Measurements from ENCODE around the gene F8. TPM values are rescaled to one million over a fixed set of nuclear protein-coding genes. Genes with fewer than 3 reads are reported as not detected.

F8 gene
- total RNA-seq, 4 donors from 2014 or later: 21.1 to 56.3 (median 36.5) TPM

DNA sequence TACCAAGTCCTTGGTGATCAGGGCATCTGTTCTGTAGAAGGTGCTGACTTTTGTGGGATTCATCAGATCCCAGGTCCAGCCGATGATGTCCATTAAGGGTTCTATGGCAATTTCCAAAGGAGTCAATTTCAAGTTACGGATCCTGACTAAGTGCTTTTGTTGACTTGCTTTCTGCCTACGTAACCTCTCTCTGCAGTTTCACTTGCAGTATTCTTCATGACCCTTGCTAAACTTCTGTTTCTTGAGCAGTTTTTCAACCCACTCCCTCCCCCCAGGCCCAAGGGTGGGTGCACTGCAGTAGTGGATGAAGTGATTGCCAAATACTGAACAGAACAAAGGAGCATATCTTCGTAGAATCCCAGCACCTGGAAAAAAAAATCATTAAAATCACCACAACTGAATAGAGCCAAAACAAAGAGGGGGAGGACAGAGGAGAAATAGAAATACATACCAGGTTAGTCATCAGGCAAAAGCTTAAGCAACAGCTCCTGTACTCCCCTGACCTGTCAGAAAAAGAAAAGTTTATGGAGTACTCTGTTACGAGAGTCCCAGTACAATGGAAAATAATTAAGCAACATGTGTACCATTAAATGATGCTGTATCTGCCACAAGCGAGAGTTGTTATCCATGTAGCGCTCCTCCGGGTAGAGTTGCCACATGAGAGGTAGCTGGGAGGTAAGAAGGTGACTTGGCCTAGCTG lies 42.7 kb upstream of the F8 start:
- no peak for TF ChIP-seq CTCF (IDR thresholded peaks at IDR 0.05; ENCODE audit: low read depth)

- no peak for TF ChIP-seq CTCF (IDR thresholded peaks at IDR 0.05; ENCODE audit: low read depth)
Measured at GRCh38 chrX:155061760-155062159, 39.2 kb upstream of the F8 start.

GRCh38 chrX:155056877-155057792 lies 34.6 kb upstream of the F8 start:
- no peak for TF ChIP-seq CTCF (IDR thresholded peaks at IDR 0.05; ENCODE audit: low read depth)

- TF ChIP-seq CTCF (IDR thresholded peaks at IDR 0.05; ENCODE audit: low read depth): no peak
Measured at GRCh38 chrX:155056471-155056870, 33.9 kb upstream of the F8 start.

- TF ChIP-seq CTCF (IDR thresholded peaks at IDR 0.05; ENCODE audit: low read depth): no peak
Measured at GRCh38 chrX:155055494-155055893, 33.0 kb upstream of the F8 start.

GRCh38 chrX:155054255-155054654 lies 31.7 kb upstream of the F8 start:
- no peak for TF ChIP-seq CTCF (IDR thresholded peaks at IDR 0.05; ENCODE audit: low read depth)

- TF ChIP-seq CTCF (IDR thresholded peaks at IDR 0.05; ENCODE audit: low read depth): no peak
Measured at GRCh38 chrX:155053656-155054055, 31.1 kb upstream of the F8 start.
